ES-I3 (cell line): ENCODE data around the gene FAM241A.

ENCODE experiments used
- H3K36me3 ChIP-seq: 2 replicates; pipeline ENCODE4 v1.6.1; 2013; ENCODE audit warnings: mild to moderate bottlenecking, low read length, control low read depth, moderate library complexity; ENCODE audit not compliant: insufficient read depth
- H3K4me1 ChIP-seq: 2 replicates; pipeline ENCODE4 v1.6.1; 2013; ENCODE audit warnings: mild to moderate bottlenecking, control low read depth, low read length; ENCODE audit not compliant: insufficient read depth
- H3K9ac ChIP-seq: 2 replicates; pipeline ENCODE4 v1.6.1; 2013; ENCODE audit warnings: low read depth, mild to moderate bottlenecking, low read length, moderate library complexity
- H3K9me3 ChIP-seq: 2 replicates; pipeline ENCODE4 v1.6.1; 2013; ENCODE audit warnings: mild to moderate bottlenecking, low read length, moderate library complexity; ENCODE audit not compliant: control insufficient read depth, insufficient read depth

The FAM241A gene

DNA sequence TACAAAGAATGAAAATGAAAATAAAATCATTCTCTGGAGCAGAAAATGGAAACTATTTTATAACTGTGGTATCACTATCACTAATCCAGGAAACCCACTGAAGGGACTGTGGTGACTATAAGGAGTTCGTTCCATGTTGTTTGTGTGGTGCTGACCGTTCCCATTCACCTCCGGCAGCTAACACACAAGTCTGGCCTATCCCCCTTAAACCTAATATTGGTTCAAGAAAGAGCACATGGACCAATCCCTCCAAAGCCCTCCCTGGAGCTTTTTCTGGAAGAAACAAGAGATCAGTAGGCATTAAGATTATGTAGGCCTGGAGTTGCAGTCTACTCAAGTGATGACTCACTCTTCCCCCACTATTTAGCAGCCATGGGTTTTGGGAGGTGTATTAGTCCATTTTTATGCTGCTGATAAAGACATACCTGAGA is 25.9 kb upstream of the FAM241A start:
- H3K9me3 ChIP-seq: peaks cover 2% of the 10 kb centered on the region; the same call in 1 of the 2 replicates
- no peaks in the 10 kb centered on the region for H3K4me1 ChIP-seq
- no peaks in the 10 kb centered on the region for H3K36me3 ChIP-seq
- no peak overlapping the region for H3K9ac ChIP-seq

DNA sequence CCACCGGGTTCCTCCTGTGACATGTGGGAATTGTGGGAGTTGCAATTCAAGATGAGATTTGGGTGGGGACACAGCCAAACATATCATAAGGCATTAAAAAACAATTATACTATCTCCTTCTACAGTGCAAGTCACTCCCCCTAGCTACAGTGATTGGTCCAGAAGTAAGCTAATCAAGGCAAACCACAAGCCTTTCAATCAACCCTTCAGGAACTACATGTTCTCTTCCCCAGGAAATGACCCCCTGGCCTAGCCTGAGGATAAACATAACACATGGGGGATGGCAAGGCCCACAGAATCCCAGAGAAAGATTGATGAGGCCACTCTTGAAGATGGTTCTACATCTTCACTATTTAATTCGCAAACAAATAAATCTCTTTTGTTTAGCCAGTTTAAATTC is 25.2 kb upstream of the FAM241A start:
- no peaks in the 10 kb centered on the region for H3K4me1 ChIP-seq
- H3K9ac ChIP-seq: no peak overlapping the region
- no peaks in the 10 kb centered on the region for H3K36me3 ChIP-seq
- H3K9me3 ChIP-seq: peaks cover 2% of the 10 kb centered on the region; the same call in 1 of the 2 replicates

DNA sequence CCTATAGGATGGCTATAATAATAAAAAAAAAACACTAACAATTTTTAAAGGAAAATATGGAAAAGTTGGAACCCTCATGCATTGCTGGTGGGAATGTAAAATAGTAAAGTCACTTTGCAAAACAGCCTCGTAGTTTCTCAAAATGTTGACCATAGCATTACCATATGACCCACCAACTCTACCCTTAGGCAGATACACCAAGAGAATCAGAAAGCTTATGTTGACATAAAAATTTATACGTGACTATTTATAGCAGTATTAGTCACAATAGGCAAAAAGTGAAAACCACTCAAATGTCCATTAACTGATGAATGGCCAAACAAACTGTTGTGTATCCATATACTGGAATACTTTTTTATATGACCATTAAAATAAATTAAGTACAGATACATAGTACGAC is 19.8 kb upstream of the FAM241A start:
- peaks cover 14% of the 10 kb centered on the region for H3K4me1 ChIP-seq
- H3K9ac ChIP-seq: no peak overlapping the region
- no peaks in the 10 kb centered on the region for H3K9me3 ChIP-seq
- H3K36me3 ChIP-seq: no peaks in the 10 kb centered on the region

DNA sequence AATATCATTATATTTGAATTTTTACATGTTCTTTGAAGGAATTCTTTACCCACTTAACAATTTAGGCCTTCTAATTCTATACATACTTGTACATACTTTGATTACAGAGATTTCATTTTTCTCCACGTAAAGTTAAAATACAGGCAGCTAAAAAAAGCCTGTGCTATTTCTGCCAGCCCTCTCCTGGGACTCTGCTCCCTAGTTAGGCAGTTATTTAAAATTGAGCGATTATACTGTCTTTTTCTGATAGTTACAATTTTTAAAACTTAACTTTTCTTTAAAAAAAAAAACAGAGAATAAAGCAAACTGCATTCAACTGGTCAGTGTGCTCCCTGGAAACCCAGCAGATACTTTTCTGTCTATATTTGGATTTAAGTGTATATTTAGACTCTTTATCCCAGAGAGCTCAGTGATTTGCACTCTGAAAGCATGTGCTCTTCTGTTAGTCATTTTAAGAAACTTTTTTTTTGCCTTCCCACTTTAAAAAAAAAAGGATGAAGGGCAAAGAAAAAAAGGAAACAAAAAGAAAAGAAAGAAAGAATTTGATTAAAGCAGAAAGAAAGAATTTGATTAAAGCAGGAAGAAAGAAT is 18.1 kb upstream of the FAM241A start:
- no peaks in the 10 kb centered on the region for H3K36me3 ChIP-seq
- H3K9me3 ChIP-seq: no peaks in the 10 kb centered on the region
- H3K4me1 ChIP-seq: peaks cover 14% of the 10 kb centered on the region
- no peak overlapping the region for H3K9ac ChIP-seq

DNA sequence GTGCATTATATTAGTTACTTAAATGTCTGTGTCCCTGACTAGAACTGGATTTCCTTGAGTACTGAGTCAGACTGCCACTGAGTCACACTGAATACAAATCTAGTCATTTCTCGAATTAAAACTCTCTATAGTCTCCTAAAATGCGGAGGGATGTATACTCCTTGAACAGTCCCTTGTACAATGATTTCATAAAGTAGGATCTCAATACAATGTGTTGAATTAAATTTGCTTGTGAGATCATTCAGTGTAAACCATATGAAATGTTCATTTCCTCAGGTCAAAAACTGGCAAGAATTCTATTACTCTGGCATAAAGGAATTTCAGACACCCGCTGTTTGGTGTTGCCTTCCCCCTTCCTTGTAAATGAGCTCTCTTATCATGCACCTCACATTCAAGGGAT is 17.5 kb upstream of the FAM241A start:
- H3K36me3 ChIP-seq: no peaks in the 10 kb centered on the region
- H3K4me1 ChIP-seq: peaks cover 14% of the 10 kb centered on the region
- no peak overlapping the region for H3K9ac ChIP-seq
- H3K9me3 ChIP-seq: no peaks in the 10 kb centered on the region

DNA sequence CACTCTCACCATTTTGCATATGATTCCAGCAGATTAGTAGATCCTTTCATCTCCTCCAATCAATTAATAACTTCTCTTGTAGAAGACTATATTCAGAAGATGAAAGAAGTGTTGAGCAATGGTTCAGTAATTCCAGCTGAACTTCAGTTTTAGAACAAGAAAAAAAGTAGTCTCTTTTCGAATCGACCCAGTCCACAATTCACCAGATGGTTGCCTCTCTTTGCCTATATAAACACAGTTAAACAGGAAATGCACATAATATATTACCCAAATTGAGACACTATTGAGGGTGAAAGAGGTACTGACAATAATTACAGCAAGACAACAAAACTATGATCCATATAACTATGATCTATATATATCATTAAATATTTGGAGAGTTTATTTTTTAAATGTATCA is 16.8 kb upstream of the FAM241A start:
- no peaks in the 10 kb centered on the region for H3K36me3 ChIP-seq
- H3K9me3 ChIP-seq: no peaks in the 10 kb centered on the region
- H3K9ac ChIP-seq: no peak overlapping the region
- H3K4me1 ChIP-seq: peaks cover 14% of the 10 kb centered on the region

DNA sequence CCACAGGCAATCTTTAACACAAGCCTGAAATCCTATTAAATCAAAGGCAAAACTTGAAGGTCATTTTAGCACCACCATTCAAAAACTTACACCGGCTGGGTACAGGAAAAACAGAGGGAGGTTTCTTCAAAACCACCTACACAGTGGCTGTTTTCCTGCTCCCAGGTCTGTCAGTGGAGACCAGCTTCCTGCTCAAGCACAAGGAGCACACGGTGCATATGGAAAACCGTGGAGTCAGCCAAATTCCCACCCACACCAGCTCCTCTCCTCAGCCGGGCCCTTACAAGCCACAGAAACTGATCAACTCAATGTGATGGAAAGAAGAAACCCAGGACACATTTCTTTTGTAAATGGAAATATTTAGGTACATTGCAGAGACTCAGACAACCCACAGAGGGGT is 14.3 kb upstream of the FAM241A start:
- H3K9ac ChIP-seq: no peak overlapping the region
- no peaks in the 10 kb centered on the region for H3K36me3 ChIP-seq
- H3K9me3 ChIP-seq: no peaks in the 10 kb centered on the region
- peaks cover 14% of the 10 kb centered on the region for H3K4me1 ChIP-seq

DNA sequence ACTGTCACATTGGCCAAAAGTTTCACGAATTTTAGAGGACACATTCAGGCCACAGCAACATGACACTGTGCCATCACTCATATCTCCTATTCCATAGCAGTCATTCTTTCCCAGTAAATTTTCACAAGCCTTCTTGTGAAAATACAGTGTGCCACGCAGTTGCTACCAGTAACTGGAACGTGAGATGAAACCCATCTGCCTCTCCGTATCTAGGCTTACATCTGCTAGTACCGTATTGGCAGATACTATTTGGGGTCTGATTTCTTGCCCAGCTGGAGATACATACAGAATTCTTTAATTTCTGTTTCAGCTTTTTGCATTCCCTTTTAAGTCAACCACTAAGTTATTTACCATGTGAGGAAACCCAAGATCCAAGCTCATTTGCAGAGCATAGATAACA is 8.7 kb upstream of the FAM241A start:
- Histone ChIP-seq H3K36me3 (no peaks in the 10 kb centered on the region), H3K9me3 (no peaks in the 10 kb centered on the region), H3K9ac (no peak overlapping the region), H3K4me1 (no peaks in the 10 kb centered on the region)

DNA sequence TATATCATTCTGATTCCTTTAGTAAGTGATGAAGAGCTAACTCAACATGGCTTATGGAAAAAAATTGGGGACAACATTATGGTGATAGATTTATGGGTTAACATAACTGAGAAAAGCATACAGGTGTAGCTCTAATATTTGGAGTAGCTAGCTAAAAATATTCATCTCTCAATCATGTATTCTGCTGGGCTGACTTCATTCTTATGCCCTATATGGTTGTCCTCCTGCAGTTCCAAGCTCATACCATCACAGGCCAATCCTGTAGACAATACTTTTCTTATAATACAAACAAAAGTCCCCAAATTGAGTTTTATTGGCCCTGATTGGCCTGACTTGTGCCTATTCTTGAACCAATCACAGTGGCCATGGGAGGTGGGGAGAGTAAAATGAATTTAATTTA is 6.7 kb upstream of the FAM241A start:
- Histone ChIP-seq H3K9me3 (no peaks in the 10 kb centered on the region), H3K36me3 (no peaks in the 10 kb centered on the region), H3K9ac (no peak overlapping the region), H3K4me1 (no peaks in the 10 kb centered on the region)

DNA sequence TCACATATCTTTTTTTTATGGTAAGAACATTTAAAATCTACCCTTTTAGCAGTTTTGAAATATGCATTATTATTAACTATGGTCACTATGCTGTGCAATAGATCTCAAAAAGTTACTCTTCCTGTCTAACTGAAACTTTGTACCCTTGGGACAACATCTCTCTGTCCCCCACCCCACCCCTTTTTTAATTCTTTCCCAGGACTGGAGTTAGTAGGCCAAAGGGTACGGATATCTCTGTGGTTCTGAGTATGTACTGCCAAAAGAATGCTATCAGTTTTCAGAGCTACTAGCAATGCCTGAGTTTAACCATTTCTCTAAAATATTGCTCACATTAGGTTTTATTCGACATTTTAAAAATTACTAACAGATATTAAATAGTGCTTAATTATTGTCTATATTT is 4.7 kb upstream of the FAM241A start:
- H3K9me3 ChIP-seq: no peaks in the 10 kb centered on the region
- H3K9ac ChIP-seq: no peak overlapping the region
- H3K36me3 ChIP-seq: no peaks in the 10 kb centered on the region
- no peaks in the 10 kb centered on the region for H3K4me1 ChIP-seq

DNA sequence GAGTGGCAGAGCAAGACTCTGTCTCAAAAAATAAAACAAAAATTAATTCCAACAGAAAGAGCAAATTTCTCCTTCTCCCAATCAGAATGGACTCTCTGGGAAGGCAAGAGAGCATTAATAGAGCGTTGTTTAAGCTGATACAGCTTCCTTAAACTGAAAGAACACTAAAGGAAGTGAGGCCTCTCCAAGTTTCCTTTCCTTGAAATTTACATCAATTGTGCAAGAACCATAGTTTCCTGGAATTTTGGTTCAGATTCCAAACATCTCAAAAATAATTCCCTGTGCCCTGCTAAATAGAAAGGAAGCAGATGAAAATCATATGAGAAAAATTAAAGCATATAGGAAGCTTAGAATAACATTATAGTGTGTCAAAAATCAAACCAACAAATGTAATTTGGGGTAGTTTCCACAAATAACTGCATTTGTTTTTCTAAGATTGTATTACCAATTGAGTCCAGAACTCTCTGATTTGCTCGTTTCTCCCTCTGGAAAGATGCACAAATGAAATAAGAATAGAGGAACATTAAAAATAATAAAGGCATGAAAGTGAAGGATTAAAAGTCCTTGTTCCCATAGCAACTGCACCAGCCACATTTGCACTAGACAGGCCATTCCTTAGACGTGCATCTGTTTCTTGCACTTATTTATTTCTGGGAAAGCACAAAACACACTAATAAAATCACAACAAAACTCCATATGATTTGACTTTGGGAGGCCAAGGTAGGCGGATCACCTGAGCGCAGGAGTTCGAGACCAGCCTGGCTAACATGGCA is 3.7 kb upstream of the FAM241A start:
- Histone ChIP-seq H3K36me3 (no peaks in the 10 kb centered on the region), H3K9ac (no peak overlapping the region), H3K4me1 (no peaks in the 10 kb centered on the region), H3K9me3 (no peaks in the 10 kb centered on the region)

DNA sequence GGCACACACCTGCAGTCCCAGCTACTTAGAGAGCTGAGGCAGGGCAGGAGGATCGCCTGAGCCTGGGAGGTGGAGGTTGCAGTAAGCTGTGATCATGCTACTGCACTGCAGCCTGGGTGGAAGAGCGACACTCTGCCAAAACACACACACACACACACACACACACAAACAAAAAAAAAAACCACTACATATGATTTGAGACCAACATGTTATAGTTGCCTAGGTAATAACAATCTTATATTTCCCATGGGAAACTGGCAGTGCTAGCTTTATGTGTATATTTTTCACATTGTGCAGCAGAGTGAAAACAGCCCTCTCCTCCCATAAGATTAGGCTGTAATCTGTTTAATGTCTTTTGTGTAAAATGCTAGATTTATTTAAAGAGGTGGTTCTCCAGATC is 3.1 kb upstream of the FAM241A start:
- H3K9me3 ChIP-seq: no peaks in the 10 kb centered on the region
- H3K9ac ChIP-seq: no peak overlapping the region
- no peaks in the 10 kb centered on the region for H3K4me1 ChIP-seq
- no peaks in the 10 kb centered on the region for H3K36me3 ChIP-seq

DNA sequence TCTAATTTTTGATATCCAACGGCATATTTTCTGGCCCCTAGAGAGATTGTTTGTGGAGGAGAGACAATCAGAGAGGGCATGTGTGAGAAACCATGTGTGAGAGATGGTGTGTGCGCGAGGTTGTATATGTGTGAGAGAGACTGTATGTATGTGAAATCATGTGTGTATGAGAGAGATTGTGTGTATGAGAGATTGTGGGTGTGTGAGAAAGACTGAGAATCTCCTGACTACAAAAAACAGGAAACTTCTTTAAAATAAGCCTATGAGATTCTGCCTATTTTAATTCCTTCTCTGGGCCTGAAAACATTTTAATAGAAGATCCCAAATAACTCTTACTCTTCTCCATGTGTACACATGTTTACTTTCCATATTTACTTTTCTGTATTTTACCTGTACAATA is 1.5 kb upstream of the FAM241A start:
- Histone ChIP-seq H3K9me3 (no peaks in the 10 kb centered on the region), H3K9ac (no peak overlapping the region), H3K36me3 (no peaks in the 10 kb centered on the region), H3K4me1 (no peaks in the 10 kb centered on the region)

DNA sequence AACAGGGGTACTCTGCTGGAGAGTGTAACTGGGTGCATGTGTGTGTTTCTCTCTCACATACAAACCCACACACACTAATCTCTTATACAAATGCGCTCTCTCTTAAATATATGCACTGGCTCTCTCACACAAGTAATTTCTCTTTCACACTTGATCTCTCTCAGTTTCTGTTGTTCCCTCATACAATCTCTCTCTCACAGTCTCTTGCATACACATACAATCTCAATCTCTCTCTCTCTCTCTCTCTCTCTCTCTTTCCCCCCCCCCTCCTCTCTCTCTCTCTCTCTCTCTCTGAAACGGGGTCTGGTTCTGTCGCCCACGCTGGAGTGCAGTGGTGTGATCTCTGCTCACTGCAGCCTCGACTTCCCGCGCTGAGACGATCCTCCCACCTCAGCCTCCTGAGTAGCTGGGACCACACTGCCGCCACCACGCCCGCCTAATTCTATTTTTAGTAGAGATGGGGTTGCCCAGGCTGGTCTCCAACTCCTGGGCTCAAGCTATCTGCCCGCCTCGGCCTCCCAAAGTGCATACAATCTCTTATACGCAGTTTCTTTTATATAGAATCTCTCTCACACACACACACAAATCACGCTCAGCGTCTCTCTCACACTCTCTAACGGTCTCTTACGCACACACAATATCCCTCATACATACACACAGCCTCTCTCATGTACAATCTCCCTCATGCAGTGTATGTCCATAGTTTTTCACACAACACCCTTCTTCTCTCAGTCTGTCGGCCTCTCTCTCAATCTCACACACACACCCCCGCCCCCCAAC is 518 bp upstream of the FAM241A start:
- no peaks in the 10 kb centered on the region for H3K4me1 ChIP-seq

More for the DNA sequence above, 518 bp upstream of the FAM241A start:
- Histone ChIP-seq H3K9me3 (no peaks in the 10 kb centered on the region), H3K36me3 (no peaks in the 10 kb centered on the region), H3K9ac (peak overlapping the region; percentile 65)
